Astrocyte of the spinal cord (primary cell): Measurements from ENCODE around the gene SART3.

ENCODE experiments used
- DNase-seq: peaks from one replicate; pipeline ENCODE4 v3.0.0; 2011; ENCODE audit warnings: low read depth, low spot score
- H3K4me3 ChIP-seq: 2 replicates; pipeline ENCODE4 v1.5.1; 2011; ENCODE audit warnings: low read depth, mild to moderate bottlenecking, low read length, moderate library complexity
- CTCF ChIP-seq: IDR thresholded peaks from 2 replicates; pipeline ENCODE4 v1.5.1; 2012; ENCODE audit warnings: low read depth, mild to moderate bottlenecking, low read length, inconsistent platforms
- in situ Hi-C: cut with HindIII; loops from 2 replicates; pipeline ENCODE4 v1.10.0; 2017; ENCODE audit warnings: low sequenced_read_pairs

The SART3 gene

GRCh38 chr12:108484845-108485244, 76.1 kb downstream of the SART3 start:
- H3K4me3 ChIP-seq, result no peak overlapping the region
- in situ Hi-C loops, result no loop called here
- TF ChIP-seq CTCF, result no peak
- DNase-seq, result no peak

- TF ChIP-seq CTCF, result no peak
- no peak for DNase-seq
- in situ Hi-C loops, result no loop called here
- H3K4me3 ChIP-seq, result no peak overlapping the region
These were observed 76.5 kb downstream of the SART3 start for GRCh38 chr12:108484431-108484830.

DNA sequence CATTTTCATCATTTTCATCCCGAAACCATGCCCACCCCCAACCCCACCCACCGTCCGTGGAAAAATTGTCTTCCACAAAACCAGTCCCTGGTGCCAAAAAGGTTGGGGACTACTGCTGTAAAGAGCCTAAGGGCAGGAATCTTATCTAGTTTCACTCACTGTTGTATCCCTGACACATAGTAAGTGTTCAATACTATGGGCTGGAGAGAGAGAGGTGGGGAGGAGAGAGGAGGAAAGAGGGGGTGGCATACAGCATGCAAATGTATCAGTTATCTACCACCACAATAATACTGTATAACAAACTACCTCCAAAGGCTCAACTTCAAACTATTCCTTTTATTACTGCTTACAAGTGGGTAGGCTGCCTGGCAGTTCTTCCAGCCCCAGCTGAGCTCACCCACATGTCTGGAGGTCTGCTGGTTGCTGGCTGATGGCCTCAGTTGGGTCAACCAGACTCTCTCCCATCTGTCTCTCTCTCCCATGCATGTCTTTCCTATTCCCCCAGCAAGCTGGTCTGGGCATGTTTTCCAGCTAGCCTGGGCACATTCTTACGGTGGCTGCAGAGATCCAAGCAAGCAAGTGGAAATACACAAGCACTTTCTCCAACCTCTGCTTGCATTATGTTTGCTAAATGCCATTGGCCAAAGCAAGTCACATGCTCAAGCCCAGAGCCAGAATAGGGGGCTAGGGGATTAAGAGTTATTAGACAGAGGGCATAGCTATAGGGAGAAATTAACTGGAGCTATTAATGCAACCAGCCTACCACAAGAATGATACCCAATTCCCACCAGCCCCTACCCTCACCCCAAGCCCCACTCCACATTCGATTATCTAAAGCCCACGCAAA, 77.5 kb downstream of the SART3 start:
- in situ Hi-C loops, result no loop called here
- no peak for TF ChIP-seq CTCF
- peak; percentile 8 for DNase-seq
- no peak overlapping the region for H3K4me3 ChIP-seq

GRCh38 chr12:108482717-108483212, 78.2 kb downstream of the SART3 start:
- peak; percentile 76 for DNase-seq
- no peak overlapping the region for H3K4me3 ChIP-seq
- in situ Hi-C loops, result no loop called here
- TF ChIP-seq CTCF, result no peak

GRCh38 chr12:108479364-108480070, 81.5 kb downstream of the SART3 start:
- in situ Hi-C loops, result no loop called here
- no peak for TF ChIP-seq CTCF
- no peak overlapping the region for H3K4me3 ChIP-seq
- no peak for DNase-seq

GRCh38 chr12:108478611-108479206, 82.3 kb downstream of the SART3 start:
- H3K4me3 ChIP-seq, result no peak overlapping the region
- DNase-seq, result no peak
- in situ Hi-C loops, result no loop called here
- no peak for TF ChIP-seq CTCF
